Measurements from ENCODE around the gene FAM3C.
"Not testable (repeated sequence)": the region's sequence is repeated elsewhere in the genome, so short reads cannot be mapped to it uniquely, and the experiment has no call there.

The FAM3C gene

DNA sequence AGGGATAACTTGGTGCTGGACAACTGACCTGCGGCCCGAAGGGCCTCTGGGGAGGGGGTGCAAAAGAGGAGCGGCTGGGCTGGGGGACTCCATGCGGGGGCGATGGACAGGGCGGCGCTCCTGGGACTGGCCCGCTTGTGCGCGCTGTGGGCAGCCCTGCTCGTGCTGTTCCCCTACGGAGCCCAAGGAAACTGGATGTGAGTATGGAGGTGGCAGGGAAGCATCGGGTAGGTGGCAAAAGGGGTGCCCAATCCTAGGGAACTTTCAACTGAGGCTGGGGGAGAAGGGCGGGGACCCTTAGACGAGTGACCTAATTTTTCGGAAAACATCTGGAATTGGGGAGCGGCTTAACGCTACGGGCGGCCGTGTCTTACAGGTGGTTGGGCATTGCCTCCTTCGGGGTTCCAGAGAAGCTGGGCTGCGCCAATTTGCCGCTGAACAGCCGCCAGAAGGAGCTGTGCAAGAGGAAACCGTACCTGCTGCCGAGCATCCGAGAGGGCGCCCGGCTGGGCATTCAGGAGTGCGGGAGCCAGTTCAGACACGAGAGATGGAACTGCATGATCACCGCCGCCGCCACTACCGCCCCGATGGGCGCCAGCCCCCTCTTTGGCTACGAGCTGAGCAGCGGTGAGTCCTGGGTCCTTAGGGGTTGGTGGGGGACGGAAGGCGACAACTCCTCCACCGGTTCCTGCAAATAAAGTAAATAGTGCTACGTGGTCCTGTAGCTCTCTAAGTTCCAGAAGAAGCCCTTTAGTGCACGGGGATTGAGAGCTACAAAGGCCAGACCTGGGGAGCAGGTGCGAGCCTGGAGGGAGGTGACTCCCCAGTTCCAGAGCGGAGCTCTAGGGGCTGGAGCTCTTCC is 66.7 kb downstream of the FAM3C start:
- no peak for FAIRE-seq

DNA sequence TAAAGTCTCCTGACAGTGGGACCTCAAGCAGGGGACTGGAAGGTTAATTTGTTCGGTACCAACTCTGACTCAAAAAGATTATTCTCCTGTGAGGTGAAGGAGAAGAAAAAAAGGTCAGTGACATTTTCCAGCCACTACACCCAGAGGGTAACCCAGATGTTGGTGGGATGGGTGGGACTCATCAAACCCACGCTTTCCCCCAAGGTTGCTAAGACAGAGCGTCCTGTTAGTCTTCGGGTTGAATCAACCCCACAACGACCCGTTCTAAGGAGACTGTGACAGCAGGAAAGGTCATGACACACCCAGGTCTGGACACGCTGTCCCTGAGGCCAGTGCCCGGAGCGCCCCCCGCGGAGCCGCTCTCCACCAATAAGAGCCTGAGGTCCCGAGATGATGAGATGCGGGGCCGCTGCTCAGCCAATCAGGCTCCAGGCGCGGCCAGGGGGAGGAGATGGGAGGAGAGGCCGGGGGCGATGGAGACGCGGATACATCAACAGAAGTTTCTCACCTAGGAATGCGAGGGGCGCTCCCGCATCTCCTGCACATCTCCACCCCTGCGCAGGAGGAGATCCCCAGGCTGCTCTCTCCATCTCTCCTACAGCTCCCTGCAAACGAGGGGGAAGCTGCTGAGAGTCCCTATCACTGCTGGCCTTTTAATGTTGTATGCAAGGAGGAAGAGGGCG is 67.5 kb downstream of the FAM3C start, which contains the start of gene WNT16:
TSS of gene WNT16 (plus strand) at position 493 of the 683 bp plus-strand sequence. CDS start 293 bp downstream, outside the sequence.
- FAIRE-seq = no peak

DNA sequence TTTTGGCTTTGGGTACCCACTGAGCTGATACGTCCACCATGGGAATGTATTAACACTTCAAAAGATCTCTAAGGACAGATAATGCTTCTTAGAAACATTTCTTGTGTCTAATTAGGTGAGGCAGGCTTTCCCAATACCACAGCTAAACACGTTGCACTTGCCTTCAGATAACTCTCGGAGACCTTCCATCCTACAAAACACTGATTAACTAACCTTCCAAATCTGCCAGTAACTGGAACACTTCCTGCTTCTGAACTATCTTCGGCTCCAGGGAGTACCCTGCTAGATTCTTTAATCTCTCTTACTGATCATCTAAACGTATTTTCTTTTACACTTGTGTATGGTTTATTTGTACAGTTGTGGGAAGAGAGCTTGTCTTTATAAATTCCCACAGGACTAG is 68.4 kb downstream of the FAM3C start:
- FAIRE-seq = no peak

DNA sequence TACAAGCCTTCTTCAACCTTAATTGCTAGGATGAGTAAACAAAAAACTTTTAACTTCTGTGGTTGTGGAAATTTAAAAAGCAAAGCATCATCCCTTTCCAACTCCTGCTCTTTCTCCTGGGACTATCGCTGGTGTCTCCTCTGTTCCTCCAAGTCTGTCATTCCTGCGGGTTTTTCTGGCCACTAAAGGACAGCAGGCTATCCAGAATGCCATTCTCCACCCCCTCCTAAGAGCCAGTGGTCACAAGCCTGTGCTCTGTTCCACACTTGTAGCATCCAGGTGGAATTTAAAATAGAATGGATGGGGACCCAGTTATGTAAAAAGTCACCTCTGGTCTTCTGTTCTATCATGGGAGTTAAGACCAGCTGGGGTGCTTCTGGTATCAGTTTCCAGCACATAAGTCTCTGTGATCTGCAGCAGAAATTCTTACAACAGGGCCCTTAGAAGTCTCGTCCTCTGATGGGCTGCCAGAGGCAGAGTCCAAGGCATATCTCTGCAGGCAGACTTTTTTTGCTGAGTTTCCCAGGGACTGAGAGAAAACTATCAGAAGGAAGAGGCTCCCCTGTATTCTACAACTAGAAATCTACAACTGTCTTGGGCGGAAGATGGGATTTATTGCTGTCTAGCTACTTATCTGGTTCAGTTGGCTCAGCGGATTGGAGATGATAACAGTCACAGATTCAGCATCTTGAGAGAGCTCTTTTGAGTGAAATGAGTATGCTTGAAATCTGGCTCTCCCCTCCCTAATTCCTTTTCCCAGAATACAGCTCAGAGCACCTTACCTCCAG is 72.4 kb downstream of the FAM3C start:
- no peak for FAIRE-seq

DNA sequence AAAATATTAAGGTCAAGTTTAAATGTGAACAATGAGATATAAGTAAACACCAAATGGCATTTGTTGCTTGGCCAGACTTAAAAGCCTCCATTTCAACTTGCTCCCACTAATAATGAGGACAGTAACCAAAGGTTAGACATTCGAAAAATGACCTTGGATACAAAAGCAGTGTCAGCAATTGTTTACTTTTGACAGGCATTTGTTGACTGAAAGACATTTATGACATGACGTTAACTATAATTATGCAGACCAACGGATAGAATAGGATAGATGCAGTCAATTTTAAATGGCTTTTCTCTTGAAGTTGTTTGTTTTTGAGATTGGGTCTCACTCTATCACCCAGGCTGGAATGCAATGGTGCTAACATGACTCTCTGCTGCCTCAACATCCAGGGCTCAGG is 73.6 kb downstream of the FAM3C start:
- FAIRE-seq = no peak

DNA sequence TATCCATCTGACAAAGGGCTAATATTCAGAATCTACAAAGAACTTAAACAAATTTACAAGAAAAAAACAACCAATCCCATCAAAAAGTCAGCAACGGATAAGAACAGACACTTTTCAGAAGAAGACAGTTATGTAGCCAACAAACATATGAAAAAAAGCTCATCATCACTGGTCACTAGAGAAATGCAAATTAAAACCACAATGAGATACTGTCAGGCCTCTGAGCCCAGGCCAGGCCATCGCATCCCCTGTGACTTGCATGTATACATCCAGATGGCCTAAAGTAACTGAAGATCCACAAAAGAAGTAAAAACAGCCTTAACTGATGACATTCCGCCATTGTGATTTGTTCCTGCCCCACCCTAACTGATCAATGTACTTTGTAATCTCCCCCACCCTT is 80.9 kb downstream of the FAM3C start:
- not testable (repeated sequence) for FAIRE-seq

DNA sequence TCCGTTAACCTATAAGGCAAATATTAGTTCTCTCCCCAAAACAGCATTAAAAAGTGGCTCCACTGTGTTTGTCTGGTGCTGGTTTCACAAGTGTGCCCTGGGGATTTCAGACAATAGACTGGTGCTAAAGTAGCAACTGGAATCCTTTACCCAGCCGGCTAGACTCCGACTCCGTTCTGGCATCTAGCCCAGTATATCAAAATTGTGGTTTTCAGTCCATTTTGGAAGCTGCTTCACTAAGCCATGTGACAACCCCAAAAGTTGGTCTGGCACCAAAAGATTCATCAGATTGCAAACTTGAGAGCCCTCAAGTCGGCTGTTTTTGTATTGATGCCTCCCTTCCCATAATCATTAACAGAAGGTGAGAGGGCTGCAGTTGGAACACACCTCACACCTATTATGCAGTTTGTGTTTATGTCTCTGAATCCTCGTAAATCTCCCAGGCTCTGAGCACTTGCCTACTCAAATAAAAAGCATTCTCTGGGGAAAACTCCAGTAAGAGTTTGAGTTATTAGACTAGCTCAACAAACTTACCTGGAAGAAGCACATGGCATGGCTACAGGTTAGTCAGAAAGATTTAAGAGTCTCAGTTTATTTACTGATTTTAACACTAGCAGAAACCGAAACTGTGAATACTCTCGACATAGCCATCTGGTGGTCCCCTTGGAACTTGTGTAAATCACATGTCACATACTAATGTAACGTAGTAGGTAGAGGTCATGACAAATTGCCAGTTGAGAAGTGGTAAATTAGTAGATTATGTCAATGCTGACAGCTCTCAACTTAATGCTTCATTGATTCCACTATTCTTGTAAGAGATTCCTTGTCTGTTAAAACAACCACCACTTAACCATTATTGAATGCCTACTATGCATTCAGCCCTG is 82.1 kb downstream of the FAM3C start:
- FAIRE-seq = no peak

DNA sequence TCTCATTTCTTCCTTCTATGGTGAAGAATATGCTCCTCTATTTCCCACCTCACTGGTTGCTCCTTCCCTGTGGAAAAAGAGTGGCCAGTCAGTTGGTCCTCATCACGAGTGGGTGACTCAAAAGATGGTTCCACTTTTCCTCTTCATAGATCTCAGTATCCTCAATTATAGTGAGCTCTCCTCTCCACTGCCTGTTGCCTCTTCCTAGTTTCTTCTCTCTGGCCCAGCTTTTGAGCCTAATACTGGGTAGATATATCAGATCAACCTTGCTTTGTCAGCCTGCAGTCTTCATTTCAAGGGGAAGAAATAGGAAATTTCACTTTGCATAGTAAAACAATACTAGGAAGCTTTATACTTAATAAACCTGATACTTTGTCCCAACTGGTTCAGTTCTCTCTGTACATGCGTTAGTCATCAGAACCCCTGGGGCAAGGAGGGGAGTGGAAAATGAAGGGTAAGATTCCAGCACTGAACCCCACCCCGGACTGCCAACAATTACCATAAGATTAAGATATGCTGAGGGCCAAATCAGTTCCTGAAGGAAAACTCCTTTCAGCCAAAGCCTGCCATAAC is 82.8 kb downstream of the FAM3C start:
- no peak for FAIRE-seq

DNA sequence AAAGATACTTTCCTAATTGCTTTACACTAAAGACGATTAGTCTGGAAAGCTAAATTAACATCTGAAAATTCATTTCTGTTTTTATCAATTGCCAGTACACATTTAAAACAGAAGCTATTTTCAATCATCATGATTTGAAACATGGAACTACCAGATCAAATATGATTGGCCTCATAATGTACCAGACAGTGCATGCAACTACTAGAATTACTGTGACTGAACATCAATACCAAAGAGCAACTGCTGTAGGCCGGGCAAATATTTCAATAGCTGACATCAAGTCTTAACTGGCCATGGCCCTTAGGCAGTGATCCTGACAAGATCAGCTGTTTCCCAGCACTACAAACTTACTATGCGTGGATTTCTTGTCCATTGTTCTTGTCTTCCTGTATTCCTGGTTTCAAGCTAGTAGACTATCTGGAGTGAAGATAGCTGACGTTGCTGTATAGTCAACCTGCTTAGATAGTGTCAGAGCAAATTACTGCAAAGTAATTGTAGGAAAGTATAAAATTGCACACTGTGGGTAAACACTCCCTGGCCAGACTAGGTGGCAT is 89.0 kb downstream of the FAM3C start:
- FAIRE-seq = no peak

DNA sequence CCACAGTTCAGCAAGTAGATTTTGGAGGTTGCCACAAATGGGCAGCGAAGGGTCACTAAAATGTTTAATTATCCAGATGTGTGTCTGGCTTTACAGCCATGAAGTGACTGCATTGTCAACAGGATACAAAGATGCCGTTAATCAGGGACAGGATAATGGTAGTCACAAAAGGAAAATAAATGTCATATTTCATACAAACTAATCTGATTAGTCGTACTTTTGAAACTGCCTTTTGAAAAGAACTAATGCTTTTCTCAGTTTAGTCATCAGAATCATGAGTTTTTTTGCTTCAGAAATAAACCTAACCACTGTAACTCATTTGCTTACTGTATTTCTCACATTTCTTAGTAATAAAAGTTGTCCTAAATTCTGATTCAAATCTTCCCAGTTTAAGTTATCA is 89.5 kb downstream of the FAM3C start:
- no peak for FAIRE-seq

DNA sequence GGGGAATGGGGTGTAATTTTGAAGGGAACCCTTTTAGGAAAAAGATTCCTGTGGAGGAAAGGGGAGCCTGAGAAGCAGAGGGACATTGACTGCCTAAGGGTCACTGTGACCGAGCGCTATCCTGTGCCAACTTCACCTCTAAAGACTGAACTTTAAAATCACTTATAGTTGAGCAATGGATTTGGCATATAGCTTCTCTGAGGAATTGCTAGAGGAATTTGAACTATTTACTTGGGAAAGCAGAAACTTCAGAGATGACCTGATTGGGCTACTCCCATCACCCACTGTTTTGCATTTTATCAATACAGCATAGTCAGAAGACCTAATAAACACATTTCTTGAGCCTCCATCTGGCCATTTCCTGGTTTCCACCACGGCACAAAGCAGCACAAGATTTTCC is 91.0 kb downstream of the FAM3C start:
- no peak for FAIRE-seq

DNA sequence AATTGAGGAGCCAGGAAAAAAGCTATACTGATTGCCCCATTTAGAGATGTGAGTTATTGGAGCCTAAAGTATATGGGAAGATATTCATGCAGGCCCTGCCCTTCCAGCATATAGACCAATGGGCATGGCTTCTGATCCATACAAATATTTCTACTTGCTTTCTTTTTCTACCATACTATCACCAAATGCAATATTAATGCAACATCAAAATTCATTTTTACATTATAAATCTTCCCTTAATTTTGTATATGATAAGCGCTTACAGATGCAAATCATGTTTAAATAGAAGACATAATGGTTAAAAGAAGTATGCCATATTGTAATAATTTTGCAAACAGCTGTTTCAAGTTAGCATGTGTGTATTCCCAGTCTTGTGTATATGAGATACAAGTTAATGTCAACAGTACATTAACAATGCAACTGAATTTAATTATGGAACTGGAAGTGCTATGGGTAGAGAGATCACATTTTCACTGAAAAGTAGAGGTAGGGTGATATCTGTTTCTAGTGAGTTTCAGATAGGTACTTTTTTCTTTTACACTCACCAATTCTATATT is 91.9 kb downstream of the FAM3C start:
- FAIRE-seq = no peak

DNA sequence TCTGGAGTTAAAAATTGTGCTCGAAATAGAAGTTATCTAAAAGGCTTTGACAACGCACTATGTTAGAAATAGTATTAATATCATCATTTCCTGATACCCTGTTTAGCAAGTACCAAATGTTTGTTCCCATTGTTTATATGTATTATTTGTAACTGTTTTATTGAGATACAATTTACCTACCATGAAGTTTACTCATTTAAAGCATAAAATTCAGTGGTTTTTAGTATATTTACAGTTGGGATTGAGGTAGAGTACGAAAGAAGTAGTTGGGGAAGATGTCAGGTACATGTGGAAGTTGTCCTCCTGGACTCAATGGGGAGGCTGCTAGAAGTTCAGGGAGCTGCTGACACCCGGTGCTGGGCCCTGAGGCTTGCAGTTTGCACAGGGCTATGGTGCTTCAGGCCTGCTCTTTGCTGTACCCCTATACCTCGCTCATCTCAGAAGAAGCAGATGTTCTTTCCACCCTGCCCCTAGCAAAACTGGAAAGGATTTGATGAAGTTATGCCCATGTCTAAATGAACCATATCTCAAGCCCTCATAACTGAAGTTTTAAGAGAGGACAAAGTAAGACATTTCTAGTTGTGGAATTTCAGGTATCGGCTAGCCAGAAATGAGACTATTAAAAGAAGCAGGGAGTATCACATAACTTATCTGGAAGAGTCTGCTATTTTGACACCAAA is 92.5 kb downstream of the FAM3C start:
- no peak for FAIRE-seq

DNA sequence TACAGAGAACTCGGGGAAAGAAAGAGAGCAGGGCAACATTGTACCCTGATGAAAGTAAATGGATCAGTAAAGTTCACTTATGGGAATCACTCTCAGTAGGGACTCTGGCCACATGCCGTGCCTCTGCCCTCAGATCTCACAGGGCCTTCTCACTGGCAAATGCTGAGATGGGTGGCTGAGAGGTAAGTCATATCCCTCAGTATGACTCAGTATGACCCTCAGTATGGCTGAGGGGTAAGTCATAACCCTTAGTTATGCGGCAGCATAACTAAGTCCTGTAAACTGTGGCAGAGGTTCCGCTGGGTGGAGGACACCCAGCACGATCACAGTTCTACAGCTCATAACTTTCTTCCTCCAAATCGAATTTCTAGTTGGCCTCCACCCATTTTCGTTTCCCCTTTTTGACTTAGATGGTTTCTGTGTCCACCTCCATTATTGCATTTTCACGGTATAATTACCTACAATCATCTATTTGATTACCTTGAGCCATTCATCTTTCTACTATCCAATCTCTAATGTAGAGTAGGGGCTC is 93.8 kb downstream of the FAM3C start:
- no peak for FAIRE-seq

DNA sequence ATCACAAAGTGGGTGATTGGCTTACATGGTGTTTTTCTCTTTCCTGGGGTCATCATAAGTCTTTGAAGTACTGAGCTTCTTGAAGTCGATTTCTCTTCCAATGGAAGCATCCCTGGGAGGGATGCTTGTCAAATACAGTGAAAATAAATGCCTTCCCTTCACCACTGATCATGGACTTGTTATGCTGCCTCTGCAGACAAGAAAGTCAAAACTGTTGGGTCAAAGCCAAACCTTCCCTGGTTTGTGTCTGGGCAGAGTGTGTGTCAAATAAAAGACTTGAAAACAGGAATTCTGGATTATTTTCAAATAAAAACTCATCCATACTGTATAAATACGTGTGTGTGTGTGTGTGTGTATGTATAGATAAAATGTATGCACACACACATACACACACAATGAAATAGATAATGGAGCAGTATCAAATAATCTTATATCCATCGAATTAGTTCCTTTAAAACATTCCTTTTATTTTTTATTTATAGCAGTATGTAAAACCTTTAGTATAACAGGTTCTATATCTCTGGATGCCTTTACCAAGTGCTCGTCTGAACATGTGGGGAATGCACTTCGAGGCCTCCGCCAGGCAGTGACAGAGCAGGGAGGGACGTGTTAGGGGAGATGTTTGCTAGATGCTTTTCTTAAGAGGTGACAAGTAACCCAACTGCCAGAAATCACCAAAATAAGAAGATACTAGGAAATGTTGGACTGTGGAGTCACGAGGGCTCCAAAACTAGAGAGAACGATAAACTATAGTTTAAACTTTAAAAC is 94.5 kb downstream of the FAM3C start:
- no peak for FAIRE-seq

DNA sequence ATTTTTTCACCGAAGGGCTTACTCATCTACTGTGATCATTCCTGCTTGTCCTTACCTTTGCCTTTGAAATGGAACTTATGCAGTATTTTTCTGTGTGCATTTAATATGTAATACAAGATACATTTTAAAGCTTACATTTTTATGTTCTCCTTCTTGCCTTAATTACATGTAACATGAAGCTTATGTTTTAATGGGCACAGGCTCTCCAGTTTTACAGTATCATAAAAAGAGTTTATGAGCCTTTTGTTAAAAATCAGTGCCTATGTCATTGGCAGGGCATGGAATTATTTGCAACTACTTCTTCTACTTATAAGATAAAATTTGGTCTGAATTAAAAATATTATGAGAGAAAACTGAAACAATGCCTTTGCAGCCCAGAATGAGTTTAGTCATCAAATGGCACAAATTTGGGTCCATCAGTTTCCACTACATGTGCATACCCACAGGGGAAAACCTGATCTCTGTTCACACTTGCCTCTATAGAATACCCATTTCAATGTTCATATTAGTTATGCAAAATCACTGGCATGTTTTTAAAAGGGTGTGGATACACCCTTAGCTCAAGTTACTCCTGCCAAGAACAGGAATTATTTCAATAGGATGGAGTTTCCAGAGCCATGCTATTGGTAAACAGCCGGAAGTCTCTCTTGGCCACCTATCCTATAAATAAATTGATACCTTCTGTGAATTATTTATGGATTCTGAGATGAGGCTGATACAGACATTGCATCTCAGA is 95.3 kb downstream of the FAM3C start:
- no peak for FAIRE-seq

Data from A204.1 (cell line).